Fibroblast of mammary gland (primary cell): Measurements from ENCODE around the gene FAAH2.

ENCODE experiments used
- DNase-seq: peaks from one replicate; pipeline ENCODE4 v3.0.0-alpha.2; 2010; ENCODE audit warnings: low read depth
- H3K4me3 ChIP-seq: 2 replicates; pipeline ENCODE4 v1.5.1; 2011; ENCODE audit warnings: low read depth, mild to moderate bottlenecking, low read length, moderate library complexity; ENCODE audit not compliant: control insufficient read depth
- TF ChIP-seq, protein P1 (sequence below): conservative IDR thresholded peaks from 2 replicates; pipeline ENCODE4 v1.5.1; 2011; ENCODE audit warnings: low read depth, low read length, inconsistent platforms; ENCODE audit not compliant: control insufficient read depth, insufficient read depth

The FAAH2 gene

DNA sequence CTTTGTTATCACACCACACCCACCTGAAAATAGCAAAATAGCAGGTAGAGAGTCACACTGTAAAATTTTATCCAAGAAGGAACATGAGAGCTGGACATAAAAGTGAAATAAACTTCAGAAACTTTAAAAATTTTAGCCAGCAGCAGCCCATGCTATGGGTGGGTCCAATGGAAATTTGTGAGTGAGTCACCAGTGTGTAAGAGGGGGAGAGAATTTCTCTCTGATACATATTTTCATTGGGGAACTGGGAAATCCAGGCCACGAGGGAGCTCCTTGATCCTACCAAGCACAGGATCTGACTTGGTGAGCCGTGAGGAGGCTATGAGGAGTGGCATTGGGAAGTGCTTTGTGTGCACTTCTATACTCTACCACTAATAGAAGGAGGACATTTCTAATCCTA, 136.3 kb downstream of the FAAH2 start:
- H3K4me3 ChIP-seq: no peak overlapping the region
- TF ChIP-seq, protein P1, sequence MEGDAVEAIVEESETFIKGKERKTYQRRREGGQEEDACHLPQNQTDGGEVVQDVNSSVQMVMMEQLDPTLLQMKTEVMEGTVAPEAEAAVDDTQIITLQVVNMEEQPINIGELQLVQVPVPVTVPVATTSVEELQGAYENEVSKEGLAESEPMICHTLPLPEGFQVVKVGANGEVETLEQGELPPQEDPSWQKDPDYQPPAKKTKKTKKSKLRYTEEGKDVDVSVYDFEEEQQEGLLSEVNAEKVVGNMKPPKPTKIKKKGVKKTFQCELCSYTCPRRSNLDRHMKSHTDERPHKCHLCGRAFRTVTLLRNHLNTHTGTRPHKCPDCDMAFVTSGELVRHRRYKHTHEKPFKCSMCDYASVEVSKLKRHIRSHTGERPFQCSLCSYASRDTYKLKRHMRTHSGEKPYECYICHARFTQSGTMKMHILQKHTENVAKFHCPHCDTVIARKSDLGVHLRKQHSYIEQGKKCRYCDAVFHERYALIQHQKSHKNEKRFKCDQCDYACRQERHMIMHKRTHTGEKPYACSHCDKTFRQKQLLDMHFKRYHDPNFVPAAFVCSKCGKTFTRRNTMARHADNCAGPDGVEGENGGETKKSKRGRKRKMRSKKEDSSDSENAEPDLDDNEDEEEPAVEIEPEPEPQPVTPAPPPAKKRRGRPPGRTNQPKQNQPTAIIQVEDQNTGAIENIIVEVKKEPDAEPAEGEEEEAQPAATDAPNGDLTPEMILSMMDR: no peak
- DNase-seq: no peak

DNA sequence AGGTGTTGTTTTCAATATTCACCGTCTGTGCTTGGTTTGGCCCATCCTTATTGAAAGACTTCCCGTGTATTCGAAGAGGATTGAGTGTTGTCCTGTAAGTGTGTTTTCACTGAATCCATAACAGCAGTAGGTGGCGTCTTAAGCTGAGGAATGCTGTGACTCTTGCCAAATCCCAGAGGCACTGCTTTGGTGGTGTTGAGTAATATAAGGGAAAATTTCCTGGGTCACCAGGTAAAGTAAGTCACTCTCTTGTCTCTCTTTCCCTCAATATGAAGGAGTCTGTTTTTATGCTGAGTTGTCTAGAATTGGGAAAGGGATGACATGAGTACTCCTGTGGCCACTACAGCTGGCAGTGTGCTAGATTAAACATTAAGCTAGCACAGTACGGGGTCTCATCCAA, 158.6 kb downstream of the FAAH2 start:
- DNase-seq: no peak
- no peak overlapping the region for H3K4me3 ChIP-seq
- TF ChIP-seq, protein P1: no peak

DNA sequence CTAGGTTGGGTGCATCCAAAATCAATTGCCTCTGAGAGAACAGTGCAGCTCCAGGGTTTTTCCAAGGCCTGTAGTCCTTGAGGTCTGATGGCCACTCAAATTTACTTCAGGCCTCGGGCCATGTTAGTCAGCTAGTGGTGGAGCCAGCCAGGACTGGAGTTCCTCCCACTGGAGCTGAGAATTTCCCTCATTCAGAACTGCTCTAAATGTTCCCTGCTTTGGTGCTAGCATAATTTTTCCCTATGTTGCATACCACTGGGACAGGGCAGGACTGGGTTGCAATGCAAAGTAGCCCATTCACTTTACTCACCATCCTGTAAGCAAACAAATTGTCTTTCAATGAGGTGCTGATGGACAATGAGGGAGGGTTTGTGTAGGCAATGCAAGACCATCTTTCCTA, 159.3 kb downstream of the FAAH2 start:
- no peak for DNase-seq
- TF ChIP-seq, protein P1: no peak
- H3K4me3 ChIP-seq: no peak overlapping the region

DNA sequence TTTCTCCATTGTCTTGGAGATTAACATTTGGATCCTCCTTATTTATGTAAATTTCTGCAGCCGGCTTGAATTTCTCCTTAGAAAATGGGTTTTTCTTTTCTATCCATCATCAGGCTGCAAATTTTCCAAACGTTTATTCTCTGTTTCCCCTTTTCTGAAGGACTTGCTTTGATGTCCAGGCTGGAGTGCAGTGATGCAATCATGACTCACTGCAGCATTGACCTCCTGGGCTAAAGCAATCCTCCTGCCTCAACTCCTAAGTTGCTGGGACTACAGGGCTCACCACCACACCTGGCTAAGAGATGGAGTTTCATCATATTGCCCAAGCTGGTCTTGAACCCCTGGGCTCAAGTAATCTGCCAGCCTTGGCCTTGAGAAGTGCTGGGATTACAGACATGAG, 161.3 kb downstream of the FAAH2 start:
- TF ChIP-seq, protein P1: no peak
- DNase-seq: peak; percentile 4
- H3K4me3 ChIP-seq: no peak overlapping the region

DNA sequence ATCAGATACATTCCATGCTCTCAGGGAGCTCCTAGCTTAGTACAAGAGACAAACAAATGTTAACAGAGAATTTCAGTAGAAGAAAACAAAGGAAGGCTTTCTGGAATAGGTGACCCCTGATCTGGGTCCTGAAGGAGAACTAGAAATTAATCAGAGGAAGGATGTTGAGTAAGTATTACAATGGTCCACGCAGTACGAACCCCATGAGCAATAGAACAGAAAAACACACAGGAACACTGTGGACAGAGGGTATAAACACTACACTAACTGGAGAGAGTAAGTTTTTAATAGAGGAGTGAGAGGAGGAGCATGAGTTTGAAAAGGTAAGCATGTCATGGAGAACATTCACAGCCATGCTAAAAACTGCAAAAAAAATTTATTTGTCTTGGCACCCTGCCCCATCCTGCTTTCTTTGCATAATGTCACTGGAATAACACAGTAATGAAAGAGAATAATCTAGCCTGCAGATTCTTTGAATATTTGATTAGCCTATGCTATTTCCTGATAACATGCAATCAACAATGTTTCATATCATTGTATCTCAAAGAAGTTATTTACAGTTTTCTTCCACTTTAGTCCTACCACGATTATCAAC, 165.0 kb downstream of the FAAH2 start:
- H3K4me3 ChIP-seq: no peak overlapping the region
- TF ChIP-seq, protein P1: no peak
- DNase-seq: no peak

DNA sequence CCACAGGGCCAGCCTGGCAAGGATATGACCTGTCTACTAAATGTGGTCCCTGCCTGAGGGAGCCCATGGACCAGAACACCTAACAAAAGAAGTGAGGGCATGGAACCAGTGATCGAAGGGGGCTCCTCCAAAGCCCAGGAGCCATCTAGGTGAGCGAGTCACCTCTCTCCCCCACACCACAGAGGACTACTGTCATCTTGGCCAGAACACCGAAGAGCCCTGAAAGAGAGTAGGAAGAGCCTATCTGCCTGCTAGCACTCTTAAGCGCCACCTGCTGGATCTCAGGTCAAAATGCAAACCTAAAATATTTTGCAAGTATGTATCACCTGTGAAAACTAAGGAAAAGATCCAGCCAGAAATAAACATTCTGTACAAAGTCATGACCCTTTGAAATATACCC, 167.4 kb downstream of the FAAH2 start:
- TF ChIP-seq, protein P1: peak; percentile 52
- DNase-seq: peak; percentile 13
- H3K4me3 ChIP-seq: no peak overlapping the region

DNA sequence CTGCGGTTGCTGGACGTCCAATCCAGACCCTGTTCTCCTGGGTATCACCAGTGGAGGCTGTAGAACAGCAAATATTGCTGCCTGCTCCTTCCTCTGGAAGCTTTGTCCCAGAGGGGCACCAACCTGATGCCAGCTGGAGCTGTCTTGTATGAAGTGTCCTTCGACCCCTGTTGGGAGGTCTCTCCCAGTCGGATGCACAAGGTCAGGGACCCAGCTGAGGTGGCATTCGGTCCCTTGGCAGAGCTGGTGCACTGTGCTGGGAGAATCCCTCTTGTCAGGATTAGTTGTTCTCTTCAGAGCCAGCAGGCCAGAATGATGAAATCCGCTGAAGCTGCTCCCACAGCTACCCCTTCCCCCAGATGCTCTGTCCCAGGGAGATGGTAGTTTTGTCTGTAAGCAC, 195.0 kb downstream of the FAAH2 start:
- H3K4me3 ChIP-seq: no peak overlapping the region
- no peak for DNase-seq
- TF ChIP-seq, protein P1: no peak
